DOHH2 (cell line): ENCODE results near the gene ZSCAN12.

Experiments used
- EZH2phosphoT487 ChIP-seq: fragments of 200-600 bp; sonication (generic); IDR thresholded peaks from 2 replicates; pipeline ENCODE4 v1.6.1; 2017; ENCODE audit warnings: borderline replicate concordance, mild to moderate bottlenecking, antibody characterized with exemption, low read length, moderate library complexity, mixed read lengths
- TF ChIP-seq, protein P1 (sequence below): fragments of 200-600 bp; sonication (generic); IDR thresholded peaks from one replicate; pipeline ENCODE4 v1.5.1; 2014; ENCODE audit warnings: antibody characterized with exemption, mild to moderate bottlenecking, low read depth, low read length; ENCODE audit not compliant: poor library complexity, severe bottlenecking

DNA sequence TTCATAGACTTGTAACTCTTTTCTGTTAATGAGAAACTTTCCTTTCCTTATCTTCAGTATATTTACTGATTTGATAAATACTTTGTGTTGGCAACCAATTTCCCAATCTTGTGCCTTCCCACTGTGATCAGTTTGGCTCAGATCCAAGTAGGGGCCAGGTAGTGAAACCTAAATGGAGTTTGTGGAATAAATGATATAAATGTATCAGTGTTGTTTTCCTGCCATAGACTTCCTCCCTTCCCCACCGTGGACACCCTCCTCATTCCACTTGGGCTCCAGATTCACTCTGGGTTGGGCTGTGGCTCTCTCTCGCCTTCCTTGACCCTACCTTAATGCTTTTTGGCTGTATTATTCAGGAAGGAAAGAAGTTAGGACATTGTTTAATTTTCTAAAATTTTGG is 48.5 kb downstream of the ZSCAN12 start:
- TF ChIP-seq, protein P1, sequence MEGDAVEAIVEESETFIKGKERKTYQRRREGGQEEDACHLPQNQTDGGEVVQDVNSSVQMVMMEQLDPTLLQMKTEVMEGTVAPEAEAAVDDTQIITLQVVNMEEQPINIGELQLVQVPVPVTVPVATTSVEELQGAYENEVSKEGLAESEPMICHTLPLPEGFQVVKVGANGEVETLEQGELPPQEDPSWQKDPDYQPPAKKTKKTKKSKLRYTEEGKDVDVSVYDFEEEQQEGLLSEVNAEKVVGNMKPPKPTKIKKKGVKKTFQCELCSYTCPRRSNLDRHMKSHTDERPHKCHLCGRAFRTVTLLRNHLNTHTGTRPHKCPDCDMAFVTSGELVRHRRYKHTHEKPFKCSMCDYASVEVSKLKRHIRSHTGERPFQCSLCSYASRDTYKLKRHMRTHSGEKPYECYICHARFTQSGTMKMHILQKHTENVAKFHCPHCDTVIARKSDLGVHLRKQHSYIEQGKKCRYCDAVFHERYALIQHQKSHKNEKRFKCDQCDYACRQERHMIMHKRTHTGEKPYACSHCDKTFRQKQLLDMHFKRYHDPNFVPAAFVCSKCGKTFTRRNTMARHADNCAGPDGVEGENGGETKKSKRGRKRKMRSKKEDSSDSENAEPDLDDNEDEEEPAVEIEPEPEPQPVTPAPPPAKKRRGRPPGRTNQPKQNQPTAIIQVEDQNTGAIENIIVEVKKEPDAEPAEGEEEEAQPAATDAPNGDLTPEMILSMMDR, result no peak
- no peak for TF ChIP-seq EZH2phosphoT487
